HCT116 (cell line): ENCODE results near the gene LCLAT1. TPM values are rescaled to one million over a fixed set of nuclear protein-coding genes. Genes with fewer than 3 reads are reported as not detected.

Experiments
- ATAC-seq: fragments of 200-7000 bp; cut with Tn5 transposase; 2 replicates; pipeline ENCODE4 v1.9.1; 2020; ENCODE audit warnings: mild to moderate bottlenecking, moderate library complexity
- BruUV-seq: library from RNA; stranded (reverse); fragments of 400-500 nt; replicated peaks from 2 replicates; lab custom pipeline; 2021; lab: Mats Ljungman, UMichigan
- CTCF ChIA-PET: fragments of 300-600 bp; sonication (Branson Sonifier 250); formaldehyde crosslinking; loops from one replicate; lab custom pipeline; 2021; ENCODE audit warnings: antibody characterized with exemption; lab: Charles Lee
- POLR2A ChIA-PET: fragments of 300-600, 350-600 bp; sonication (Branson Sonifier 250); formaldehyde crosslinking; loops from one replicate; lab custom pipeline; 2021; ENCODE audit warnings: antibody characterized with exemption; lab: Charles Lee
- RAD21 ChIA-PET, 2 experiments: fragments of 300-600 bp; sonication (Branson Sonifier 250); formaldehyde crosslinking; loops; one replicate each; lab custom pipeline; 2023; ENCODE audit warnings: low total read pairs in 2 of 2; ENCODE audit not compliant: uncharacterized antibody in 2 of 2, unreplicated experiment in 2 of 2, low non-redundant PET in 1 of 2; lab: Charles Lee
- DNase-seq: peaks from one replicate; pipeline ENCODE4 v3.0.0-alpha.2; 2010; ENCODE audit warnings: low read depth, low spot score
- H2AFZ ChIP-seq: fragments of 200-600 bp; shearing (Covaris generic), sonication (generic); 2 replicates; pipeline ENCODE4 v1.6.1; 2017; ENCODE audit warnings: low read depth, mixed run types, mixed read lengths, antibody characterized with exemption, low read length; ENCODE audit not compliant: poor library complexity, severe bottlenecking
- H3K27ac ChIP-seq: 2 replicates; pipeline ENCODE4 v1.5.1; 2012; ENCODE audit warnings: low read depth, low read length
- H3K27me3 ChIP-seq: fragments of 200-600 bp; sonication (generic); 2 replicates; pipeline ENCODE4 v1.6.1; 2016; ENCODE audit warnings: mixed run types, low read length, mixed read lengths; ENCODE audit not compliant: insufficient read depth
- H3K36me3 ChIP-seq, 2 experiments: fragments of 200-500 bp in 1 of 2; fragments of 200-600 bp in 1 of 2; sonication (Bioruptor generic) in 1 of 2; sonication (generic) in 1 of 2; 2 replicates each; pipeline versions ENCODE4 v1.5.1 to v1.6.1; 2014 to 2016; ENCODE audit warnings: low read length in 2 of 2, inconsistent platforms in 1 of 2, mixed read lengths in 1 of 2, mixed run types in 1 of 2; ENCODE audit not compliant: insufficient read depth in 2 of 2, control insufficient read depth in 1 of 2
- H3K4me1 ChIP-seq, 2 experiments: fragments of 200-600 bp in 1 of 2; sonication (generic) in 1 of 2; 2 replicates each; pipeline versions ENCODE4 v1.5.1 to v1.6.1; 2012 to 2017; ENCODE audit warnings: low read length in 2 of 2, inconsistent platforms in 1 of 2, mild to moderate bottlenecking in 1 of 2, mixed read lengths in 1 of 2, mixed run types in 1 of 2, moderate library complexity in 1 of 2; ENCODE audit not compliant: insufficient read depth in 2 of 2, control insufficient read depth in 1 of 2
- H3K4me2 ChIP-seq: fragments of 200-600 bp; sonication (generic); 2 replicates; pipeline ENCODE4 v1.6.1; 2017; ENCODE audit warnings: mixed run types, low read length, mixed read lengths
- H3K4me3 ChIP-seq, 2 experiments: fragments of 200-600 bp in 1 of 2; sonication (generic) in 1 of 2; replicated peaks in 1 of 2; 2 replicates each; pipeline ENCODE4 v1.5.1; 2011 to 2016; ENCODE audit warnings: low read length in 2 of 2, control low read depth in 1 of 2, low read depth in 1 of 2, mild to moderate bottlenecking in 1 of 2, mixed read lengths in 1 of 2, mixed run types in 1 of 2
- H3K79me2 ChIP-seq: fragments of 200-600 bp; sonication (generic); 2 replicates; pipeline ENCODE4 v1.6.1; 2017; ENCODE audit warnings: mild to moderate bottlenecking, mixed run types, low read length, moderate library complexity, mixed read lengths; ENCODE audit not compliant: insufficient read depth
- H3K9ac ChIP-seq: fragments of 200-600 bp; sonication (generic); 2 replicates; pipeline ENCODE4 v1.6.1; 2016; ENCODE audit warnings: low read length, mixed read lengths
- H3K9me2 ChIP-seq: fragments of 200-600 bp; sonication (generic), shearing (Covaris generic); 2 replicates; pipeline ENCODE4 v1.6.1; 2017; ENCODE audit warnings: mixed run types, mild to moderate bottlenecking, moderate library complexity; ENCODE audit not compliant: insufficient read depth
- H3K9me3 ChIP-seq, 2 experiments: fragments of 200-500 bp in 1 of 2; fragments of 200-600 bp in 1 of 2; sonication (Bioruptor generic) in 1 of 2; sonication (generic) in 1 of 2; 2 replicates each; pipeline ENCODE4 v1.6.1; 2014 to 2017; ENCODE audit warnings: low read length in 2 of 2, mixed read lengths in 2 of 2, inconsistent platforms in 1 of 2, low read depth in 1 of 2, mild to moderate bottlenecking in 1 of 2, mixed run types in 1 of 2, moderate library complexity in 1 of 2; ENCODE audit not compliant: control insufficient read depth in 1 of 2, insufficient read depth in 1 of 2
- H4K20me1 ChIP-seq: fragments of 200-600 bp; sonication (generic), shearing (Covaris generic); 2 replicates; pipeline ENCODE4 v1.6.1; 2017; ENCODE audit warnings: mixed run types, mild to moderate bottlenecking, moderate library complexity; ENCODE audit not compliant: insufficient read depth
- CBX3 ChIP-seq: IDR thresholded peaks from 2 replicates; pipeline ENCODE4 v1.6.1; 2012; ENCODE audit warnings: low read depth
- CTCF ChIP-seq, 3 experiments: fragments of 200-600 bp in 1 of 3; sonication (generic) in 1 of 3; IDR thresholded peaks in 2 of 3; conservative IDR thresholded peaks in 1 of 3; 2 replicates each; pipeline ENCODE4 v1.5.1; 2012 to 2017; ENCODE audit warnings: low read depth in 2 of 3, low read length in 2 of 3, antibody characterized with exemption in 1 of 3, borderline replicate concordance in 1 of 3, control low read depth in 1 of 3, mild to moderate bottlenecking in 1 of 3, mixed read lengths in 1 of 3, mixed run types in 1 of 3, moderate library complexity in 1 of 3; ENCODE audit not compliant: insufficient read depth in 1 of 3
- ELF1 ChIP-seq: IDR thresholded peaks from 2 replicates; pipeline ENCODE4 v1.6.1; 2012; ENCODE audit warnings: low read depth, borderline replicate concordance
- RAD21 ChIP-seq: IDR thresholded peaks from 2 replicates; pipeline ENCODE4 v1.6.1; 2012; ENCODE audit warnings: low read depth, mild to moderate bottlenecking
- ZBTB33 ChIP-seq: IDR thresholded peaks from 2 replicates; pipeline ENCODE4 v1.6.1; 2011; ENCODE audit warnings: mild to moderate bottlenecking, low read length, moderate library complexity; ENCODE audit not compliant: insufficient replicate concordance; ENCODE audit errors: extremely low read depth
- ZNF274 ChIP-seq: fragments of 200-500 bp; sonication (Bioruptor generic); IDR thresholded peaks from 2 replicates; pipeline ENCODE4 v1.6.1; 2014; ENCODE audit warnings: mild to moderate bottlenecking, low read depth, low read length, inconsistent platforms
- intact Hi-C: fragments of 100-400 bp; cut with micrococcal nuclease; formaldehyde crosslinking; loops from 2 replicates; pipeline ENCODE4 v1.10.0; 2022
- total RNA-seq: library from RNA; stranded (reverse); gene quantifications from one replicate; pipeline ENCODE4 v1.2.1, GENCODE V29; 2021; ENCODE audit not compliant: unreplicated experiment

The LCLAT1 gene
- total RNA-seq, 1 experiment from 2014 or later: 36.2 TPM

- TF ChIP-seq CTCF (IDR thresholded peaks at IDR 0.05 in 2 of 3, conservative IDR thresholded peaks at IDR 0.05 in 1 of 3; ENCODE audit: borderline replicate concordance in 1 of 3, insufficient read depth in 1 of 3, low read depth in 2 of 3, low read length in 2 of 3) (no peak), CBX3 (no peak), ZBTB33 (no peak), ZNF274 (no peak), RAD21 (no peak), ELF1 (no peak)
- Histone ChIP-seq H3K4me2 (no peak overlapping the region), H3K9me3 (peaks cover 0 to 8% of the 10 kb centered on the region in 2 experiments; a peak in 2 of 4 replicates), H3K27me3 (no peaks in the 10 kb centered on the region), H3K4me3 (no peak overlapping the region), H3K27ac (no peak overlapping the region), H3K36me3 (no peaks in the 10 kb centered on the region), H3K4me1 (peaks cover 0 to 6% of the 10 kb centered on the region in 2 experiments; a peak in 1 of 4 replicates), H4K20me1 (no peaks in the 10 kb centered on the region), H3K9ac (no peak overlapping the region), H3K79me2 (peaks cover 57% of the 10 kb centered on the region), H3K9me2 (no peaks in the 10 kb centered on the region), H2AFZ (no peak overlapping the region)
- BruUV-seq: no TSS peak
- ChIA-PET POLR2A (no interaction called here), RAD21 (no interaction called here), CTCF (no interaction called here)
- DNase-seq (no peak), ATAC-seq (no peak)
- intact Hi-C loops: loop anchor here (10.0 kb wide), 1 partner anchor 289 kb away; no protein-coding TSS in a partner anchor
These were observed 56.6 kb downstream of the LCLAT1 start for GRCh38 chr2:30503695-30504052.
